ENCODE data around the gene BMERB1.

The BMERB1 gene

DNA sequence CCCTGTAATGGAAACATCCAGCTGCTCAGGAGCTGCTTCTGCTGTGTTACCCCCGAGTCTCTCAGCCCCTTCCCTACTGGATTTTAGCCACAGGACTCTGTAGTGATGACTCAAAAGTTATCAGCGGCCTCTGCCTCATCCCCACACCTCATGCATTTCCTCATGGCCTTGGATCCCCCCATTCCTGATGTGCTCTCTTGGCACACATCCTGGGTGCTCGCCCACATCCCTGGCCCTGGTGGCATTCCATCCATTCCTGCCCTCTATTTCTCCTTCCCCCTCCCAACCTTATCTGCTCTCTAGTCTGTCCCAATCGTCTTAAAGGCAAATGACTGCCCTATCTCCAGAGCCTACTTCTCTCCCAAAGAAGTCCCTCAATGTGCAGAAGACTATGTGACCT lies 184.0 kb downstream of the BMERB1 start:
- DNase-seq = no peak

DNA sequence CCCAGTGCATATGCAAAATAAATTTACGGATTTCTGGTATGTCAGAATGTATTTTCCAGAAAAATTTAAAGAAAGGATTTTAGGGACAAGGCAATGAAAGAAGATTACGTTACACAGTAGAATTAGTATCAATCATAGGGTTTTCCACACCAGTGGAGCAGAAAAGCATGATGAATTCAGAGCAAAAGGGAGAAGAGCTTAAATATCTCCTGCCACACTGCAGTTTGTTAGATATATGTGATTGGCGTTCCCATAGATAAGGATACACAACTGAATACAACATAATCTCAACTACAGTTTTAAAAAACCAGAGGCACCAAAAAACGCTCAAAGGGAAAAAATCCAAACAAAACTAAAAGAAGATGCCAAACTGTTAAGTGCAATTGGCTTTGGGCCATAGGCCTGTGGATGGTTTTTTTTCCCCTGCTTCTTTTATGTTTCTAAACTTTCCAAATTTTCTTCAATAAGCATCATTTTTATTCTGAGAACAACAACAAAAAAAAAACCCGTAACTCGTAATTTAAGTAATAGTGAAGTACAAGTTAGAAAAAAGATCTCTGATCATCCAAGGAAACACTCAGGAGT lies 186.3 kb downstream of the BMERB1 start:
- DNase-seq = no peak

DNA sequence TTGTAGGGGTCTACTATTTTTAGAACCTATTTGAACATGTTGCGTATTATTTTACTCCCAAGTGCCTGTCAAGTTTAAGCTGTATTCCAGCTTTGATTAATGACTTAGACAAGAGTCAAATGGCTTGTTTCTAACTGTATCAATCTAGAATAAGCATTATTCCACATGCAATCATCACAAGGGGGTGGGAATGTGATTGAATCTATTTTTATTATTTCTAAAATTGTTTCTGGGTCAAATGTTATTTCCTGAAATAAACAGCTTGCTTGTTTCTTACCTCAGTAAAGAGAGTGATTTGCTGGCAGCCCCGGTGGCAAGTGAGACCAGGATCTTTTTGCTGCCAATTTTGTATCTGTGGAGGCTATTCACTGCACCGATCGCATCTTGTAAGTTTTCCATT lies 187.1 kb downstream of the BMERB1 start:
- DNase-seq = no peak

GRCh38 chr16:15621889-15622288 lies 187.5 kb downstream of the BMERB1 start:
- no peak for DNase-seq

GRCh38 chr16:15631730-15632409 lies 197.5 kb downstream of the BMERB1 start:
- DNase-seq = no peak

DNA sequence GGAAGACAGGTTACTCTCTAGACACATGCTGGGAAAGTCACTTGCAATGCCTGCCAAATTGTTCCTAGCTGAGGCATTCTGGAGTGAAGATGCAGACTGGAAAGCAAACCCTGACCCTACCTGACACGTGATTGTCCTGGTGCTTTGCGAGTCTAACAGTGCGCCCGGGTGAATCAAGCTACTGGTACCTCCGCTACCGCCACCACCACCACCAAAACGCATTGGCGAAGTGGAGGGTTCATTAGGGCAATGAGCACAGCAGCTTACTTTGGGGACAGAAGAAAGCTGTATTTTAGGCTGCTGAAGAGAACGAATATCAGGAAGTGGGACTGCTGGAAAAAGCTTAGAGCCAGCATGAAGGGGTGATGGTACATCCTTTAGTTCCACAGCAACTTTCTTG lies 201.5 kb downstream of the BMERB1 start:
- DNase-seq = no peak

DNA sequence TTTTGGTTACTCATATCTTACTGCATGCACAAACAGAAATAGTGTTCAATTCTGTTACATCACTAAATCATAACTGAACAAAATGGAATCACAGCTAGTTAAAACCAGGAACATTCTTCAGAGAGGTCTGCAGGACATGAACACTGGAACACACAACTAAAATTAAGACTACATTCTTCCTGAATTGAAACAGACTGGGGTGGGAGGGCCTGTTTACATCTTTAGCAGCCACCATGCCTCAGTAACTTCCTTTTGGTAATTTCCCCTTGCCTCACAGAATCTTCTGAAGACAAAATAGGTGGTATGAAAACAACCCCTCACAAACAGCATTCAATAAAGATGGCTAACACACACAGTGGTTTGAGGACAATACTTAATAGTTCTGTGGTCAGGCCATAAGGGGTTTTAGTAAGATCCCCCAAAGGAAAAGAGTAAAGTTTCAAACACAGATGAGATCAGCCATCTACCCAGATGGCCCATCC lies 202.0 kb downstream of the BMERB1 start:
- DNase-seq = no peak

Data from NCI-H774 (cell line).